GM21825 (cell line): ENCODE data around the gene NDUFB5.

Experiments used
- ATAC-seq: cut with Tn5 transposase; IDR thresholded peaks from one replicate; pipeline ENCODE4 v1.9.1; 2021; ENCODE audit warnings: mild to moderate bottlenecking, moderate library complexity; ENCODE audit not compliant: unreplicated experiment

The NDUFB5 gene

GRCh38 chr3:179604321-179605078 is at the start of gene NDUFB5, which contains the start of gene MRPL47:
NDUFB5 (plus strand) TSS chr3:179604794; CDS start chr3:179604816, 22 bp downstream.
MRPL47 (minus strand) TSS chr3:179604638; CDS start chr3:179604624, 14 bp downstream.
- peak; percentile 98 for ATAC-seq

DNA sequence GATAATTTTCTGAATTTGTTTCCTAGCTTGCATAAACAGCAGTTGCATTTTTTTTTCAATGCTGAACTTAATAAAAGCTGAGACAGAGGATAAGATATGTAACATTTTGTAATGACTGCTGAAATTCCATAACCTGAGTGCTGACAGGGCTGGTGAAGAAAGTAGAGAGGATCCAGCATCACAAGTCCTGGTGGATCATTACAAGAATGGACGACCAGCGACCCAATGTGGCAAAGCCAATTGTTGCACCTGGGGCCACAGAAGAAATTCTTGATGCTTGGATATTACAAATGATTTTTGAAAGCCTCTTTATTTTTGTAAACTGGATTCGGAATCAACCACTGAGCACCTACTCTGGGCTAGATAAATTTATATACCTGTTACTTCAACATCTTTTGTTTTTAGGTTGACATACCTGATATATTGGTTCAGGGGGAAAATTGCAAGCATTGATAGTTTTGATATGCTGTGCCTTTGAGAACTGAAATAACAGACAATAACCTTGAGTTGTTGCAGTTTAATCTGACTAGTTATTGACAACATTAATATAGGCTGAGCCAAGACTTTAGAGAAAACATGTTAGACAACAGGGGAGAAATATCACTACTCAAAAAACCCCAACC is 45.7 kb upstream of the NDUFB5 start:
- no peak for ATAC-seq

- ATAC-seq, result no peak
Observed at GRCh38 chr3:179560791-179561190, 43.8 kb upstream of the NDUFB5 start.

DNA sequence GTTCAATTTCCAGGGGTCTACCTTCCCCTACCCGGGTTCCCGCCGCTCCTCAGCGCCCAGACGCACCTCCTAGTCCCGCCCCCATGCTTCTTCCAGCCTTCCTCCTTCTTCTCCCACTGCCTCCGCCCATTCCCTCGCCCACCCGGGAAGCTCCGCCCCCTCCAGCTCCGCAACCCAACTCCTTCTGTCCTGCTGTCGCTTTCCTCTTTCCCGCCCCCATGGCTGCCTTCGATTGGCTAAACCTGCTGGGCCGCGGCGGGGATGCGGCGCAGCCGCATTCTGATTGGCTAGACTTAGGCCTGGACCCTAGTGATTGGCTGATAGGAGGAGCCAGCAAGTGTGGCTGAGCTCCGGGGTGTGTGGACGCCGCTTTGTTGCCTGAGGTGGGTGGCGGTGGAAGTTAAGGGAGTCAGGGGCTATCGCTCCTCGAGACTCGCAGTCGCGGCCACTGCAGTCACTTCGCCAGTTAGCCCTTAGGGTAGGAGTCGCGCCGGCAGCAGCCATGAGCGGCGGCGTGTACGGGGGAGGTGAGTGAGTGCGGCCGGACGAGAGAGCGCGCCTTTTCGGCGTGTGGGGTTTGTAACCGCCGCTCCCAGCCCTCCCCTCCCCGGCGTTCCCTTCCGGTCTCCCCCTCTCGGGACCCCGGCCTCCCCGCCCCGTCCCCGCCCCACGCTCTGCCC is 41.9 kb upstream of the NDUFB5 start, which contains the start of gene ACTL6A:
TSS of gene ACTL6A (plus strand) at position 336 of the 680 bp plus-strand sequence. CDS start at position 503, 167 bp downstream.
- ATAC-seq, result peak; percentile 94

DNA sequence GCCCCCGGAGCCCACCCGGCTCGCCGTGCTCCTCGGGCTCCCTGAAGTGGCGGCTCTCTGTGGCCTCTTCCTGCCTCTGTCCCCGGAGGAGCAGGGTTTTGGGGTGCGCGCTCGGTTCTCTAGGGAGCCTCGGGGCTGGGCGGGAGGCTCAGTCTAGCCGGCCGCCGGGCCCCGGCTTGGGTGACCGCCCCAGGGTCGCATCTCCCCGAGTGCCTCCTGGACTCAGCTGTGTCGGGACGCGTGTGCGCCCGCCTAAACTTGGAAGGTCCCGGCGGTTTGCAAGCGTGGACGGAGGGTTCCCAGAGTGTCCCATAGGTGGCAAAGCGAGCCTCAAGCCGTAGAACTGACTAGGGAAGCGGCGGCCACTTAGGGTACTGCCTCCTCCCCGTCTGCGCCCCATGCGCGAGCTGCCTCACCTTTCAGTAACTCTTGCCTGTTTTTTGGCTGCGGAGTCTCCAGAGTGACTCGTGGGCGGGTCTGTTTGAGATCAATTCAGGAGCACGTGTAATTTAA is 41.3 kb upstream of the NDUFB5 start:
- ATAC-seq, result peak; percentile 51

DNA sequence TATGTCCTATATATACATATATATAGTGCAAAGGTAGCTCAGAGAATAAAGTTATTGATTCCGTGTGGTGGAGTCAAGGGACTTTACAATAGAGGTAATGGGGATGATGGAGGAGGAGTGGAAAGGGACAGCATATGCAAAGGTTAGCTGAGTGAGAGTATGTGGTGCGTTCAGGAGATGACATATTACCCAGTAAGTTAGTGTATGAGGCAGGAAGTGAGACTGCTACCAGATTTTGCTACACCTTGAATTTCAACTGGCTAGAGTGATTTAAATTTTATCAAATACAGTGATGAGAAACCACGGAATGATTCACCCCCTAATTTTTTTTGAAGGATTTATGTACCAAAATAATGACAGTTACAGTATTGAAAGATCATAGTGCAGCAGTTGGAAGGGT is 39.1 kb upstream of the NDUFB5 start:
- no peak for ATAC-seq

- no peak for ATAC-seq
Observed at GRCh38 chr3:179580992-179581391, 23.6 kb upstream of the NDUFB5 start.

GRCh38 chr3:179589143-179589542 is 15.5 kb upstream of the NDUFB5 start:
- ATAC-seq, result no peak

DNA sequence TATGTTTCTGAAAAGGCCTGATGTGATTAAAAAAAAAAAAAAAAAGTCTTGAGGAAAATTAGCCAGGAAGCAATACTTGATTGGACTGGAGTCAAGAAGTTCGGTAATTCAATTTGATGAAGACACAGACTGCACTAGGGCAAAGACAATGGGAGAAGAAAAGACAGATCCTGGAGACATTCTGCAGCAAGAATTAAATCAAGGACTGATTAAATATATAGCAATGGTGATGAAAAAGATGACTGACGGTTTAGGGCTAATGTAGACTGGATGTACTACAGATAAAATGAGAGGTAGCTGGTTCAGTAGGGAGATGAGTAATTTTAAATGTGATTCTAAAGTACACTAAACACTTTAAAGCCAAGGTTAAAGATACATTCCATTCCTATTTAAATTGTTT is 13.9 kb upstream of the NDUFB5 start:
- ATAC-seq, result no peak

GRCh38 chr3:179591313-179591712 is 13.3 kb upstream of the NDUFB5 start:
- ATAC-seq, result no peak

- no peak for ATAC-seq
Observed at GRCh38 chr3:179599531-179599930, 5.1 kb upstream of the NDUFB5 start.

- no peak for ATAC-seq
Observed at GRCh38 chr3:179603321-179603720, 1.3 kb upstream of the NDUFB5 start.

GRCh38 chr3:179603831-179604230 is 763 bp upstream of the NDUFB5 start:
- no peak for ATAC-seq

DNA sequence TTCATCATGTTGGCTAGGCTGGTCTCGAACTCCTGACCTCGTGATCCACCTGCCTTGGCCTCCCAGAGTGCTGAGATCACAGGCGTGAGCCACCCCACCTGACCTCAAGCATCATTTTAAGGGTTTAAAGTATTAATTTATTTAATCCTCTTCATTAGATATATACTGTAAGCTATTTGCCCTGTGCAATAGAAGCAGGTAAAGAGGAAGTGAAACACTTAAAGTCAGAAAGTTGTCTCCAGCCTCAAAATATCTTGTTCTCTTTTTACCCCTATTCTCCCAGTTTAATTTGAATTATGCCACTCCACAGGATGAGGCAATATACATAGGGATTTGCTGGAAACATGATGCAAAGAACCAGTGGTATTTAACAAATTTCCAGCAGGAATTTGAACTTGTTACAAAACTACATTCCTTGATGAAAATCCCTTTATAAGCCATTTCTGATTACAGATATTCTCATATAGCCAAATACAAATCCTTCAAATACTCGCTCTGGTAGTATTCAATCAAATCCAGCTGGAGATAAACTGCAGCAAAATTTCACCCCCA is 2.0 kb downstream of the NDUFB5 start:
- no peak for ATAC-seq

DNA sequence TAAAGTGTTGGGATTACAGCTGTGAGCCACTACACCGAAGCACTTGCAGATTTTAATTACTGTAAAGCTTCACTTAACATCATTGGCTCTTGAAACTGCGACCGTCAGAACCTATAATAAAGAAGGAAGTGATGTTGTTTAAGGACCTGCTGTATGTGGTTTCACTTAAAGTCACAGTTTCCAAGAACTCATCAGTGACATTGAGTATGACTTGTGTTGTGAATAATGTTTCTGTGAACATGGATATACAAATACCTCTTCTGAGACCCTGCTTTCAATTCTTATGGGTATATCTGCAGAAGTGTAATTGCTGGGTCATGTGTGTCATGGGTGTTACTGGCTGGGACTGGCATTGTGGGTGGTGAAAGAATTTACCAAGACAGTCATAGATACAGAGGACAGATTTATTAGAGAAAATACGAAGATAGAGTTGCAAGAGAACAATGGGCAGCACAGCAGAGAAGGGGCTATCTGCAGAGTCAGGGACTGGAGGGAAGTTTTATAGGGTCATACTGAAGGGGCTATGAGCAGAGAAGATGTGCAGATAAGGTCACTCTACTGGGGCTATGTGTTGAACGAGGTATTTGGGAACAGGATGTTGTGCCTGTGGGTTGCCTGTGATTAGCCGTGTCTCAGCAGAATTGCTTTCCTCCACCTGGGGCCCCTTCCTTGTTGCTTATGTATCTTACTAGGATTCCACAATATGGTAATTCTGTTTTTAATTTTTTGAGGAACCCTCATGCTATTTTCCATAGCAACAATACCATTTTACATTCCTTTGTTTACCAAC is 4.5 kb downstream of the NDUFB5 start:
- ATAC-seq, result peak; percentile 46

DNA sequence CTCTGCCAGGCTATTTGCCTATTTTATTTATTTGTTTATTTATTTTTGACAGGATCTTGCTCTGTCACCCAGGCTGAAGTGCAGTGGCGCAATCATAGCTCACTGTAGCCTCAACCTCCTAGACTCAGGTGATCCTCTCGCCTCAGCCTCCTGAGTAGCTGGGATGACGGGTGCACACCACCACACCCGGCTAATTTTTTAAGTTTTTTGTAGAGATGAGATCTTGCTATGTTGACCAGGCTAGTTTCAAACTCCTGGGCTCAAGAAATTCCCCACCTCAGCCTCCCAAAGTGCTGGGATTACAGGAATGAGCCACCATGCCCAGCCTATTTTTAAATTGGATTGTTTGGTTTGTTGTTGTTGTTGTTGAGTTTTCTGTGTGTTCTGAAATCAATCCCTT is 5.5 kb downstream of the NDUFB5 start:
- ATAC-seq, result no peak

- ATAC-seq, result no peak
Observed at GRCh38 chr3:179613807-179614206, 9.2 kb downstream of the NDUFB5 start.

- ATAC-seq, result no peak
Observed at GRCh38 chr3:179615458-179616173, 11.0 kb downstream of the NDUFB5 start.

- ATAC-seq, result no peak
Observed at GRCh38 chr3:179622023-179622422, 17.4 kb downstream of the NDUFB5 start.

DNA sequence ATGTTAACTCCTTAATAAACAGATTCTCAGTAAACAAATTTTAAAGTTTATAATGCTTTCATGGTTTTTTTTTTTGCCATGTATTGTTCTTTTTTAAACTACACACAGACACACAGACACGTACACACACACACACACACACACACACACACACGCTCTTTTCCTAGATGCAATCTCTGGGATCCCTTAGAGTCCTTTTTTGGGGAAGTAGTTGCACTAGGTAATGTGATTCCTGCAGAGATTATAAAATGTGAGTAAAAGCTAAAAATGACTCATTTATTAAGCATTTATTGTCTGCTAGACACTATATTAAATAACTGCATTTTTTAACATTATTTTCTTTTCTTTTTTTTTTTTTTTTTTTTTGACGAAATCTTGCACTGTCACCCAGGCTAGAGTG is 19.9 kb downstream of the NDUFB5 start:
- ATAC-seq, result no peak
